Lung (tissue), 12 donors: ENCODE results near the gene SLC44A1. TPM values are rescaled to one million over a fixed set of nuclear protein-coding genes. Genes with fewer than 3 reads are reported as not detected.
A peak's percentile ranks its signal among the peaks of the same experiment; 100 is the strongest.

ENCODE experiments used
- ATAC-seq: fragments of 200-7000 bp; cut with Tn5 transposase; one replicate; pipeline ENCODE4 v1.9.1; 2020; ENCODE audit warnings: moderate number of reproducible peaks; ENCODE audit not compliant: insufficient read depth, low FRiP score
- DNase-seq, 3 donors: peaks; one replicate each; pipeline ENCODE4 v3.0.0-alpha.2; 2013 to 2017
- H3K27ac ChIP-seq, 2 donors: one replicate each; pipeline ENCODE4 v1.5.1; 2013; ENCODE audit warnings: mild to moderate bottlenecking in 2 of 2, moderate library complexity in 2 of 2, control low read depth in 1 of 2, inconsistent platforms in 1 of 2, low read depth in 1 of 2, low read length in 1 of 2
- H3K27me3 ChIP-seq, 3 donors: one replicate each; pipeline ENCODE4 v1.5.1; 2013; ENCODE audit warnings: low read length in 2 of 3; ENCODE audit not compliant: control insufficient read depth in 3 of 3, insufficient read depth in 3 of 3
- H3K36me3 ChIP-seq, 4 donors: one replicate each; pipeline ENCODE4 v1.5.1; 2013; ENCODE audit warnings: low read length in 4 of 4, mild to moderate bottlenecking in 1 of 4, moderate library complexity in 1 of 4; ENCODE audit not compliant: control insufficient read depth in 4 of 4, insufficient read depth in 4 of 4
- H3K4me1 ChIP-seq, 5 donors: one replicate each; pipeline ENCODE4 v1.5.1; 2013; ENCODE audit warnings: low read length in 5 of 5, mild to moderate bottlenecking in 2 of 5, moderate library complexity in 1 of 5; ENCODE audit not compliant: control insufficient read depth in 5 of 5, insufficient read depth in 5 of 5
- H3K4me3 ChIP-seq: one replicate; pipeline ENCODE4 v1.5.1; 2013; ENCODE audit warnings: mild to moderate bottlenecking, control low read depth, moderate library complexity
- H3K9ac ChIP-seq, 2 donors: one replicate each; pipeline ENCODE4 v1.5.1; 2013; ENCODE audit warnings: low read length in 2 of 2, control low read depth in 1 of 2; ENCODE audit not compliant: insufficient read depth in 1 of 2
- H3K9me3 ChIP-seq, 4 donors: one replicate each; pipeline ENCODE4 v1.5.1; 2013; ENCODE audit warnings: low read length in 3 of 4, mild to moderate bottlenecking in 1 of 4, moderate library complexity in 1 of 4; ENCODE audit not compliant: control insufficient read depth in 4 of 4, insufficient read depth in 3 of 4
- CTCF ChIP-seq: IDR thresholded peaks from 2 replicates; pipeline ENCODE4 v1.5.1; 2012; ENCODE audit warnings: mild to moderate bottlenecking; ENCODE audit errors: control extremely low read depth, extremely low read depth
- WGBS, 2 donors: extraction: QIAGEN DNeasy Blood & Tissue Kit; methylation state at CpG; one replicate each; pipeline ENCODE4 v1.1.7; 2013; 5-methylcytosine and 5-hydroxymethylcytosine counted together
- polyA plus RNA-seq, 2 donors: library from polyadenylated mRNA; stranded (reverse); fragments of 200-250 nt; gene quantifications; one replicate each; pipeline ENCODE4 v1.2.1, GENCODE V29; 2013
- total RNA-seq, 2 donors: library from RNA; depleted of rRNA in 1 of 2; stranded (reverse); fragments of >200 nt in 1 of 2; gene quantifications; one replicate each; pipeline ENCODE4 v1.2.1, GENCODE V29; 2014 to 2021
- donor health status: control.
- donor health status: control.
- donor health status: Bipolar disorder and iron deficiency.
- donor health status: healthy.
- donor health status: DM: yes; HTN: yes; CAD: no.

The SLC44A1 gene
- total and polyA plus RNA-seq, 4 donors = 13.0 to 61.7 (median 33.8) TPM

GRCh38 chr9:105245029-105245890, 809 bp downstream of the SLC44A1 start:
- 1% methylated on average over 53 to 57 of the region's 57 CpGs for WGBS, 2 donors
- ATAC-seq (peak; percentile 19), DNase-seq (peak; percentile 64 to 72 (median 68))
- peaks cover 0 to 28% (median 5%) of the 10 kb centered on the region in 5 donors for H3K4me1 ChIP-seq
- TF ChIP-seq CTCF = no peak
- H3K9ac ChIP-seq = peak overlapping the region; percentile 67 to 80
- H3K9me3 ChIP-seq = no peaks in the 10 kb centered on the region
- peak overlapping the region; percentile 79 to 95 for H3K27ac ChIP-seq
- no peaks in the 10 kb centered on the region for H3K36me3 ChIP-seq
- H3K4me3 ChIP-seq = peak overlapping the region; percentile 73
- no peaks in the 10 kb centered on the region for H3K27me3 ChIP-seq

GRCh38 chr9:105245891-105246161, 1.4 kb downstream of the SLC44A1 start:
- Histone ChIP-seq H3K9ac (peak overlapping the region; percentile 67 to 80), H3K27me3 (no peaks in the 10 kb centered on the region), H3K4me1 (peaks cover 0 to 28% (median 5%) of the 10 kb centered on the region in 5 donors), H3K4me3 (no peak overlapping the region), H3K27ac (peak overlapping the region in 1 of 2 donors; percentile 79), H3K9me3 (no peaks in the 10 kb centered on the region), H3K36me3 (no peaks in the 10 kb centered on the region)
- no peak for ATAC-seq
- DNase-seq = no peak
- no peak for TF ChIP-seq CTCF
- 11 to 14% methylated on average over 4 of the region's 4 CpGs for WGBS, 2 donors

GRCh38 chr9:105246656-105247173, 2.3 kb downstream of the SLC44A1 start:
- ATAC-seq = no peak
- WGBS, 2 donors = 57 to 74% methylated on average over 5 of the region's 5 CpGs
- Histone ChIP-seq H3K9me3 (no peaks in the 10 kb centered on the region), H3K9ac (no peak overlapping the region), H3K36me3 (no peaks in the 10 kb centered on the region), H3K27me3 (no peaks in the 10 kb centered on the region), H3K27ac (no peak overlapping the region), H3K4me1 (peaks cover 0 to 31% (median 5%) of the 10 kb centered on the region in 5 donors), H3K4me3 (no peak overlapping the region)
- DNase-seq = peak in 1 of 3 donors; percentile 23
- TF ChIP-seq CTCF = no peak
